HG03354 (cell line): Measurements from ENCODE around the gene AK1.
"Not testable (repeated sequence)": the region's sequence is repeated elsewhere in the genome, so short reads cannot be mapped to it uniquely, and the experiment has no call there.

Experiments
- ATAC-seq: cut with Tn5 transposase; IDR thresholded peaks from one replicate; pipeline ENCODE4 v1.9.1; 2021; ENCODE audit warnings: mild to moderate bottlenecking; ENCODE audit not compliant: unreplicated experiment, poor library complexity, severe bottlenecking

AK1 gene

DNA sequence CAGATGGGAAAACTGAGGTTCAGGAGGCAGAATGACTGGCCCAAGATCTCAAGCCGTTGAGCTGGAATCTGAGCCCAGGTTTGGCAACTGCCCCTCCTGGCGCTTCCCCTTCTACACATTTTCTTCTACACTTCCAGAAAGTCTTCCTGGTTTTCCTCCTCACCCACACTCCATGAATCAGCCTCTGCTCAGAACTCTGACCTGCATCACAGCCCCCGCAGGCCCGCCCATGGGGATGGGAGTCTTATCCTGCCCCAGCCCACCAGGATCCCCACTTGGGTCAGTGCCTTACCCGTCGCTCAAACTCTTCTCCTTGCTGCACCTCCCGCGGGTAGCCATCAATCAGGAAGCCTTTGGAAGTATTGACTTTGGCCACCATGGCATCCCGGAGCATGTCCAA lies 5.9 kb downstream of the AK1 start:
- ATAC-seq: no peak

- no peak for ATAC-seq
Observed at GRCh38 chr9:127870887-127871286, 6.6 kb downstream of the AK1 start.

GRCh38 chr9:127870153-127870491 lies 7.4 kb downstream of the AK1 start:
- ATAC-seq: not testable (repeated sequence)

DNA sequence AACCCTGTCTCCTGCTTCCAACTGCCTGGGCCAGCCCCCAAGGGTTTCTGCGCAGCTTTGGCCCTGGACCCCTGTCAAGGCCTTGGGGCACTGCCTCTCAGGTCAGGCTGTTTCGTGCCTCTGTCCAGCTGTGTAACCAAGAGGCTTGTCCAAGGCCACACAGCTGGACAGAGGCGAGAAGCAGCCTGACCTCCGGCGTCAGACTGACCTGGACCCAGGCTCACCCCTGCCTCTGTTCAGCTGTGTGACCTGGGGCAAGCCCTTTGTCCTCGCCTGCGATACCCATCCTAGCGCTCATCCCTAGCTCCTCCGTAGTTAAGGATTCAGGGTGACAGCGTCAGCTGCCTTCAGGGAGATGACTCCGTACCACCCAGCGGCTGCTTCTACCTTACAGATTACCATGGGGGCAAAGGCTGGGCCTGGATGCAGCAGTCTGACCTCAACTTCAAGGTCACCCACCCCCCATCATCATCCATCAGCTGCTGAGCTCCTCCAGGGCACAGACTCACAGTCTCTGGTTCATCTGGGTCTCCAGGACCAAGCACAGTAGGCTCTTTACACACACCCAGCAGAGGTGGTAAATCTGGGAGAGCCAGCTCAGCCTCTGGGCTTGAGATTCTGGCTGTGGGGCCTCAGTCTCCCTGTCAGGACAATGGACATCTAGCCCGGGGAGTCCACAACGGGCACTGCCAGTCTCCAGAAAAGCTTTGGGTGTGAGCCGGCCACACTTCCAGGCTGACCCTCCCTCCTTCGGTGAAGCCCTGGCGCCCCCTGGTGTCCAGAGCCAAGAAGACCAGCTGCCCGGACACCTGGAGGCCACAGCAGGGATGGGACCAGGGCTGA lies 7.9 kb downstream of the AK1 start:
- peak; percentile 72 for ATAC-seq

DNA sequence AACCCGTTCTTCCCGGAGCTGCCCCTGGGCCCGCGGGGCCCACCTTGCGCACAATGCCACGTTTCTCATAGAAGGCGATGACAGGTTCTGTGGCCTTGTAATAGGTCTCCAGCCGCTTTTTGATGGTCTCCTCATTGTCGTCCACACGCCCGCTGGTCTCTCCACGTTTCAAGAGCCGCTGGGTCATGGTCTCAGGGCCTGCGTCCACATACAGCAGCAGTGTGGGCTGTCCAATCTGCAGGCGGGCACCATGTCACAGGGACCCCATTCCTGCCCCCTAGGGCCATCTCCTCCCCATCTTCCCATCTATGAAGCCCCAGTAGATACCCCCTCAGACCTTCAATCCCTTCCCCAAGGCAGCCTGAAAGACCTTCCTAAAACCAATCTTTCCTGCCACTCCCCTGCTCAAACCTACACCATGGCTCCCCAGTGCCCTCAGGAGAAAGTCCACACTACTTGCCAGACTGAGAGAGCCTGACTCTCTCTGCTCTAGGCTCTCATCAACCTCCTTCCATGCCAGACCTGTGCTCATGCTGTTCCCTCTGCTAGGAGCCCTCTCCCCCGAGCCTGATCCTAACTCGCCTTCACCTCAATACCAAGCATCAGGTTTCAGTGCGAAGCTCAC lies 9.1 kb downstream of the AK1 start:
- ATAC-seq: no peak

GRCh38 chr9:127867356-127868277 lies 9.9 kb downstream of the AK1 start:
- no peak for ATAC-seq

GRCh38 chr9:127866535-127866934 lies 10.9 kb downstream of the AK1 start:
- ATAC-seq: no peak

GRCh38 chr9:127865645-127866464 lies 11.6 kb downstream of the AK1 start:
- ATAC-seq: no peak

DNA sequence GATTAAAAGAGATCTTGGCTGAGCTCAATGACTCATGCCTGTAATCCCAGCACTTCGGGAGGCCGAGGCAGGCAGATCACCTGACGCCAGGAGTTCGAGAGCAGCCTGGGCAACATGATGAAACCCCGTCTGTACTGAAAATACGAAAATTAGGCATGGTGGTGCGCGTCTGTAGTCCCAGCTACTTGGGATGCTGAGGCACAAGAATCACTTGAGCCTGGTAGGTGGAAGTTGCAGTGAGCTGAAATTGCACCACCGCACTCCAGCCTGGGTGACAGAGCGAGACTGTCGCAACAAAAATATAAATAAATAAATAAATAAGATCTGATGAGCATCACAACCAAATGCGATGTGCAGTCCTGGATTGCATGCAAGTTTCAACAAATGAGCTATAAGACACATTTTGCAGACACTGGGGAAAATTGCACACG lies 14.3 kb downstream of the AK1 start:
- no peak for ATAC-seq

- no peak for ATAC-seq
Observed at GRCh38 chr9:127862075-127863011, 15.1 kb downstream of the AK1 start.

DNA sequence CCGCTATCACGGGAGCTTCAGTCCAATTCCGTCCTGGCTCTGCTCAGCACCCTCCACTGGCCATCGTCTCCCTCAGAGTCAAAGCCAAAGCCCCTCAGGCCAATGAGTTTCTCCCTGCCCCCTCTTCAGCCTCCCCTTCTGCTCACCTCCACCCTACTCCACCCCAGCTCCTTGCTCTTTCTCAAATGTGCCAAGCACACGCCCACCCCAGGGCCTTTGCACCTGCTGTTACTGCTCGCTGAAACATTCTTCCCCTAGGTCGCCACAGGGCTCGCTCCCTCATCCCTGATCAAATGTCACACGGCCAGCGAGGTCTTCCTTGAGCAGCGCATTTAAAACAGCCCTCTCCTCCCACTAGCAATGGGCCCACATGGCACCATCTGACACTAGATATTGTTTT lies 16.7 kb downstream of the AK1 start:
- ATAC-seq: no peak

DNA sequence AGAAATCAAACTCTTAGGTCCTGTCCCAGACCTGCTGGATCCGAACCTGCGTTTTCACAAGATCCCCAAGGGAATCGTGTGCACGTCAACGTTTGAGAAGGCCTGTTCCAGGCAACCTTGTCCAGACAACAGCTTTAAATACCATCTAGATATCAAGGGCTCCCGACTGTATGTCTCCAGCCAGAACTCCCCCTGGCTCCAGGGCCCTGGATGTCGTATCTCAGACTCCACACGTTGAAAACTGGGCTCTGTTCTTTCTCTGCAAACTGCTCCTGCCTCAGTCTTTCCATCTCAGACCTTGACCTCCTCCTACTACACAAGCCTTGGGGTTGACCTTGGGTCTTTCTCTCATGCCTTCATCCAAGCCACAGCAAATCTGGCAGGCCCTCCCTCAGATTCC lies 17.2 kb downstream of the AK1 start:
- ATAC-seq: no peak

DNA sequence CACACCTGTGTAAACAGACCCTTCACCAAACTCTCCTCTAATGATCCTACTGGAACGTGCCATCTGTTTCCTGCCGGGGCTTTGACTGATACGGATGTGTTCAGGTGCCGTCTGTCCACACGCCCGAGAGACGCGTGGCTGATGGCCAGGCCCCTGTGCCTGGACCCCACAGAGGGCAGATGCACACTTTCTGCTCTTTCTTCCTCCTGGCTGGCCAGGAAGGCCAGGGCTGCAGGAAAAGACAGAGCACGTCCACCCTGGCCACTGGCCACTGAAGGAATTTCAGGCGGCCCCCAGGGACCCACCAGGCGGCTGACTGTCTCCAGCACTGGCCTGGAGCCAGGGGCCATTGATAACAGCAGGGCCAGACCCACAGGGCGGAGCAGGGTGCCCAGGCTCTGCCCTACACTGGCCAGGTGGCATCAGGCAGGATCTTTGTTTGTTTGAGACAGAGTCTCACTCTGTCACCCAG lies 19.4 kb downstream of the AK1 start:
- ATAC-seq: no peak

- ATAC-seq: no peak
Observed at GRCh38 chr9:127857278-127857677, 20.2 kb downstream of the AK1 start.

DNA sequence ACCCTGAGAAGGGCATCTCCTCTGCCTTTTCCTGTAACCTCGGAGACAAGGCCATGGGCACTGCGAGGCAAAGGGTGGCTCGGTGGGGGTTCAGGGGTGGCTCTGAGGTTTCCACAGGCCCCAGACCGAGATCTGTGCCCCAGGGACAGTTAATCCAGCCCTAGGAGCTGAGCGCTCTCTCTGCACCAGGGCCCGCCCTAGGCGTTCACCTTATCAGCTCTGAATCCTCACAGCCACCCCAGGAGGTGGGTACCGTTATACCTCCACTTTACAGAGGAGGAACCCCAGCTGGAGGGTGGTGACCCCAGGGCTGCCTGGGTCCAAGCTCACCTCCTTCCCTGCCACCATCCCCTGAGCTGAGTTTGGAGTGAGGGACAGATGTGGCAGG lies 20.8 kb downstream of the AK1 start:
- ATAC-seq: no peak

DNA sequence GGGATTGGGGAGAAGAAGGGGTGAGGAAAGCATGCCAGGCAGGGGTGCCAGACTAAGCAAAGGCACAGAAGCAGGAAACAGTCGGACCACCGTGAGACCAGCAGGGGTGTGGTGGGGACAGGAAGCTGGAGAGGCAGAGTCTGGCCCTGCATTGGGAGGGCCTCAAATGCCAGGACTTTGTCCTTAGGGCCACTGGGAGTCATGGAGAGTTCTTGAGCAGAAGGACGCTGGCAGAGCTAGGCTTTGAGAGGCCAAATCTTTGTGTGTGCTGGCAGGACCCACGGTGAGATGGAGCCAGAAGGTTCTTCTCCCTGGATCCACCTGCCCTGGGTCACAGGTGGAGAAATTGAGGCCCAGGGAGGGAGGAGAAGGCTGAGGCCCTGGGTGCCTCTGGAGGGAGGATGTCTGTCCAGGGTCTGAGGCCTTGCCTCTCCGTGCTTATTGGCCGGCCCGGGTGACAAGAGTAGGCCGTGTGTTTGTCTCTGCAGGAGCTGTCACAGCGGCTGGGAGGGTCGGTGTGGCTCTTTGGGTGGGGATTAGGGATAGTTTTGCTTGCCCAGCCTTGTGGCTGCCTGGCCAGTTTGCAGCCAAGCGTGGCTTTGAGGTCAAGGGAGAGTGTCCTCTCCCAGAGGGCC lies 21.3 kb downstream of the AK1 start:
- no peak for ATAC-seq

DNA sequence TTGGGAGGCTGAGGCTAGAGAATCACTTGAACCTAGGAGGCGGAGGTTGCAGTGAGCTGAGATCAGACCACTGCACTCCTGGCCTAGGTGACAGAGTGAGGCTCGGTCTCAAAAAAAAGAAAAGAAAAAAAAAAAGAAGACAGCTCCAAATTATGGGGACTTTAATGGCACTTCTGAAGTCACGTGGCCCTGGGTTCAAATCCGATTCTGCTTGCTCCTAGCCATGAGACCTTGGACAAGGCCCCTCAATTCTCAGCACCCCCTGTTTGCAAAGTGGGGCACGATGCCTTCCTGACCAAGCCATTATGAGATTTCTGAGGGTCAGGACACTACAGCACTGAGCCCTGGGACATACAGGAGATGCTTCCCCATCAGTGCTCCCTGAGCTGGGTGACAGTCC lies 22.0 kb downstream of the AK1 start:
- ATAC-seq: no peak

DNA sequence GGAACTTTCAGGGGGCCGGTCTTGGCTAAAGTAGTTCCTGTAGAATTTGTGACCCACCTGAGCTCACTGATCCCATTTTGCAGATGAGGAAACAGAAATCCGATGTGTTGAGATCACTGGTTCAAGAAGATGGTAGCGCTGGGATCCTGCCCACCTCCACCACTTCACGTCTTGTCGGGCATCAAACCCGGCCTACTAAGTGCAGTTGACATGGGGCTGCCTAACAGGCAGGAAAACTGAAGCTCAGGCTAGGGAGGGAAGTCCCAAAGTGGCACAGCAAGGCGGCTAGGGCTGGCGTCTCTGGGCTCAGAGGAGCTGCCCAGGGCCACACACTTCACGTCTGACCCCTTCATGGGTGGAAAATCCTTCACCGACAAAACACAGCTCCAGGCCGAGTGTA lies 22.5 kb downstream of the AK1 start:
- ATAC-seq: no peak
